HUES6 (cell line): Measurements from ENCODE around the gene EXOSC2.
A peak's percentile ranks its signal among the peaks of the same experiment; 100 is the strongest.

Source experiments
- H3K27ac ChIP-seq: 2 replicates; pipeline ENCODE4 v1.7.0; 2013; ENCODE audit warnings: low read depth, mild to moderate bottlenecking, low read length, inconsistent platforms
- H3K27me3 ChIP-seq: 2 replicates; pipeline ENCODE4 v1.6.1; 2013; ENCODE audit warnings: low read length; ENCODE audit not compliant: control insufficient read depth, insufficient read depth
- H3K36me3 ChIP-seq: 2 replicates; pipeline ENCODE4 v1.6.1; 2013; ENCODE audit warnings: low read length; ENCODE audit not compliant: control insufficient read depth, insufficient read depth
- H3K4me1 ChIP-seq: 2 replicates; pipeline ENCODE4 v1.6.1; 2013; ENCODE audit warnings: low read length; ENCODE audit not compliant: control insufficient read depth, insufficient read depth
- H3K4me3 ChIP-seq: 2 replicates; pipeline ENCODE4 v1.5.1; 2013; ENCODE audit warnings: low read depth, low read length
- H3K9ac ChIP-seq: one replicate; pipeline ENCODE4 v1.6.1; 2013; ENCODE audit warnings: mild to moderate bottlenecking, low read length
- H3K9me3 ChIP-seq: 2 replicates; pipeline ENCODE4 v1.6.1; 2013; ENCODE audit warnings: low read depth, low read length; ENCODE audit not compliant: control insufficient read depth, insufficient read depth

Gene EXOSC2

GRCh38 chr9:130698514-130698913 is 4.9 kb downstream of the EXOSC2 start:
- Histone ChIP-seq H3K9ac (no peak overlapping the region), H3K36me3 (peaks cover 74% of the 10 kb centered on the region), H3K4me3 (no peak overlapping the region), H3K27me3 (no peaks in the 10 kb centered on the region), H3K9me3 (no peaks in the 10 kb centered on the region), H3K4me1 (peaks cover 5% of the 10 kb centered on the region; the same call in 1 of the 2 replicates), H3K27ac (no peak overlapping the region)

- Histone ChIP-seq H3K4me1 (peaks cover 5% of the 10 kb centered on the region; the same call in 1 of the 2 replicates), H3K27me3 (no peaks in the 10 kb centered on the region), H3K4me3 (no peak overlapping the region), H3K27ac (no peak overlapping the region), H3K36me3 (peaks cover 79% of the 10 kb centered on the region), H3K9ac (no peak overlapping the region), H3K9me3 (no peaks in the 10 kb centered on the region)
Measured at GRCh38 chr9:130699047-130699446, 5.5 kb downstream of the EXOSC2 start.

- Histone ChIP-seq H3K4me3 (no peak overlapping the region), H3K4me1 (no peaks in the 10 kb centered on the region), H3K27me3 (no peaks in the 10 kb centered on the region), H3K9me3 (no peaks in the 10 kb centered on the region), H3K9ac (no peak overlapping the region), H3K36me3 (peaks cover 81% of the 10 kb centered on the region), H3K27ac (no peak overlapping the region)
Measured at GRCh38 chr9:130701059-130702022, 7.8 kb downstream of the EXOSC2 start.

GRCh38 chr9:130703501-130703900 is 9.9 kb downstream of the EXOSC2 start:
- H3K4me3 ChIP-seq = no peak overlapping the region
- H3K27me3 ChIP-seq = no peaks in the 10 kb centered on the region
- H3K27ac ChIP-seq = no peak overlapping the region
- H3K36me3 ChIP-seq = peaks cover 61% of the 10 kb centered on the region
- no peak overlapping the region for H3K9ac ChIP-seq
- H3K9me3 ChIP-seq = no peaks in the 10 kb centered on the region
- H3K4me1 ChIP-seq = no peaks in the 10 kb centered on the region

- Histone ChIP-seq H3K27me3 (no peaks in the 10 kb centered on the region), H3K9ac (no peak overlapping the region), H3K9me3 (no peaks in the 10 kb centered on the region), H3K27ac (no peak overlapping the region), H3K4me3 (no peak overlapping the region), H3K4me1 (no peaks in the 10 kb centered on the region), H3K36me3 (peaks cover 30% of the 10 kb centered on the region)
Measured at GRCh38 chr9:130707225-130707976, 13.8 kb downstream of the EXOSC2 start.

- H3K4me3 ChIP-seq = no peak overlapping the region
- H3K27me3 ChIP-seq = no peaks in the 10 kb centered on the region
- H3K9ac ChIP-seq = no peak overlapping the region
- peaks cover 13% of the 10 kb centered on the region for H3K4me1 ChIP-seq
- peaks cover 3% of the 10 kb centered on the region for H3K36me3 ChIP-seq
- no peaks in the 10 kb centered on the region for H3K9me3 ChIP-seq
- no peak overlapping the region for H3K27ac ChIP-seq
Measured at GRCh38 chr9:130710822-130711352, 17.3 kb downstream of the EXOSC2 start.

- Histone ChIP-seq H3K27me3 (no peaks in the 10 kb centered on the region), H3K4me3 (no peak overlapping the region), H3K27ac (no peak overlapping the region), H3K9ac (no peak overlapping the region), H3K4me1 (peaks cover 13% of the 10 kb centered on the region), H3K9me3 (no peaks in the 10 kb centered on the region), H3K36me3 (no peaks in the 10 kb centered on the region)
Measured at GRCh38 chr9:130711469-130711868, 17.9 kb downstream of the EXOSC2 start.

- Histone ChIP-seq H3K4me3 (peak overlapping the region; percentile 92), H3K27ac (peak overlapping the region; percentile 99), H3K4me1 (peaks cover 13% of the 10 kb centered on the region), H3K9ac (peak overlapping the region; percentile 98), H3K9me3 (no peaks in the 10 kb centered on the region), H3K36me3 (no peaks in the 10 kb centered on the region), H3K27me3 (no peaks in the 10 kb centered on the region)
Measured at GRCh38 chr9:130712564-130713285, 19.1 kb downstream of the EXOSC2 start.

- Histone ChIP-seq H3K9ac (peak overlapping the region; percentile 98), H3K27ac (peak overlapping the region; percentile 99), H3K4me3 (peak overlapping the region; percentile 92), H3K9me3 (no peaks in the 10 kb centered on the region), H3K36me3 (no peaks in the 10 kb centered on the region), H3K4me1 (peaks cover 13% of the 10 kb centered on the region), H3K27me3 (no peaks in the 10 kb centered on the region)
Measured at GRCh38 chr9:130713286-130713960, 19.8 kb downstream of the EXOSC2 start.

- Histone ChIP-seq H3K9me3 (no peaks in the 10 kb centered on the region), H3K27ac (no peak overlapping the region), H3K36me3 (no peaks in the 10 kb centered on the region), H3K27me3 (no peaks in the 10 kb centered on the region), H3K4me1 (peaks cover 13% of the 10 kb centered on the region), H3K4me3 (peak overlapping the region; percentile 92), H3K9ac (peak overlapping the region; percentile 98)
Measured at GRCh38 chr9:130714586-130715110, 21.1 kb downstream of the EXOSC2 start.
